Measurements from ENCODE around the gene NXPH3. TPM values are rescaled to one million over a fixed set of nuclear protein-coding genes. Genes with fewer than 3 reads are reported as not detected.
"Not testable (repeated sequence)": the region's sequence is repeated elsewhere in the genome, so short reads cannot be mapped to it uniquely, and the experiment has no call there.

Gene NXPH3
- total RNA-seq, 2 experiments from 2014 or later, result 0.09 TPM

- Mint-ChIP-seq H3K27ac (no peak overlapping the region), H3K36me3 (ENCODE audit: low read depth) (no peaks in the 10 kb centered on the region), H3K4me1 (peaks cover 8% of the 10 kb centered on the region), H3K9me3 (ENCODE audit: low read depth) (no peaks in the 10 kb centered on the region), H3K27me3 (peaks cover 3% of the 10 kb centered on the region), H3K4me3 (no peak overlapping the region)
- ATAC-seq (peak; percentile 96), DNase-seq (peak; percentile 92)
- ChIA-PET POLR2A (interaction anchor here (0.6 kb wide), 2 partner anchors 142 to 143 kb away, joined by 3 to 5 read pairs; partner anchors contain the start of gene PHB1), CTCF (interaction anchor here (0.6 to 4.9 kb wide), 62 partner anchors 9 to 440 kb away, joined by 3 to 134 read pairs (median 4); partner anchors contain the start of genes DLX3, NGFR, NXPH3 and PHB1)
- intact Hi-C loops (cut with DNase I, micrococcal nuclease), result loop anchor here (1.0 kb wide), 4 partner anchors 60 to 241 kb away; no protein-coding TSS in a partner anchor
These were observed 19.3 kb upstream of the NXPH3 start for GRCh38 chr17:49556223-49556943.

- DNase-seq (peak; percentile 60), ATAC-seq (peak; percentile 64)
- Mint-ChIP-seq H3K9me3 (ENCODE audit: low read depth) (no peaks in the 10 kb centered on the region), H3K4me3 (no peak overlapping the region), H3K27ac (no peak overlapping the region), H3K4me1 (peaks cover 8% of the 10 kb centered on the region), H3K36me3 (ENCODE audit: low read depth) (no peaks in the 10 kb centered on the region), H3K27me3 (peaks cover 3% of the 10 kb centered on the region)
- intact Hi-C loops (cut with DNase I, micrococcal nuclease), result no loop called here
- CTCF ChIA-PET, result interaction anchor here (0.5 to 4.9 kb wide), 51 partner anchors 8 to 537 kb away, joined by 3 to 134 read pairs (median 4); partner anchors contain the start of genes DLX3, NGFR, PHB1 and SLC35B1
- POLR2A ChIA-PET, result no interaction called here
These were observed 18.2 kb upstream of the NXPH3 start for GRCh38 chr17:49557312-49558024.

- Mint-ChIP-seq H3K4me3 (no peak overlapping the region), H3K27ac (no peak overlapping the region), H3K36me3 (ENCODE audit: low read depth) (no peaks in the 10 kb centered on the region), H3K9me3 (ENCODE audit: low read depth) (no peaks in the 10 kb centered on the region), H3K27me3 (peaks cover 7% of the 10 kb centered on the region), H3K4me1 (peaks cover 14% of the 10 kb centered on the region)
- no peak for ATAC-seq
- intact Hi-C loops (cut with DNase I, micrococcal nuclease), result no loop called here
- no peak for DNase-seq
- ChIA-PET CTCF (interaction anchor here (1.0 to 14.2 kb wide), 4 partner anchors 7 to 432 kb away, joined by 3 to 458 read pairs (median 13); partner anchors contain the start of gene SLC35B1), POLR2A (no interaction called here)
These were observed 11.0 kb upstream of the NXPH3 start for GRCh38 chr17:49564638-49565037.

GRCh38 chr17:49565948-49566491, 9.7 kb upstream of the NXPH3 start:
- Mint-ChIP-seq H3K9me3 (ENCODE audit: low read depth) (no peaks in the 10 kb centered on the region), H3K27ac (no peak overlapping the region), H3K4me1 (peaks cover 14% of the 10 kb centered on the region), H3K27me3 (peaks cover 10% of the 10 kb centered on the region), H3K4me3 (no peak overlapping the region), H3K36me3 (ENCODE audit: low read depth) (no peaks in the 10 kb centered on the region)
- ChIA-PET POLR2A (no interaction called here), CTCF (interaction anchor here (0.5 to 14.2 kb wide), 6 partner anchors 9 to 630 kb away, joined by 3 to 458 read pairs (median 5); partner anchors contain the start of gene SLC35B1)
- intact Hi-C loops (cut with DNase I, micrococcal nuclease), result loop anchor here in 1 of 2 experiments (2.0 kb wide), 1 partner anchor 287 kb away; no protein-coding TSS in a partner anchor
- ATAC-seq (peak; percentile 27), DNase-seq (peak; percentile 73)

GRCh38 chr17:49566668-49567071, 9.0 kb upstream of the NXPH3 start:
- peaks cover 16% of the 10 kb centered on the region for H3K27me3 Mint-ChIP-seq
- no peak for DNase-seq
- H3K9me3 Mint-ChIP-seq (ENCODE audit: low read depth), result no peaks in the 10 kb centered on the region
- CTCF ChIA-PET, result interaction anchor here (1.1 to 14.2 kb wide), 5 partner anchors 9 to 429 kb away, joined by 3 to 458 read pairs (median 5); partner anchors contain the start of gene SLC35B1
- H3K4me1 Mint-ChIP-seq, result peaks cover 14% of the 10 kb centered on the region
- POLR2A ChIA-PET, result no interaction called here
- no peak overlapping the region for H3K27ac Mint-ChIP-seq
- ATAC-seq, result no peak
- no peaks in the 10 kb centered on the region for H3K36me3 Mint-ChIP-seq (ENCODE audit: low read depth)
- intact Hi-C loops (cut with DNase I, micrococcal nuclease), result loop anchor here in 1 of 2 experiments (2.0 kb wide), 1 partner anchor 286 kb away; no protein-coding TSS in a partner anchor
- H3K4me3 Mint-ChIP-seq, result no peak overlapping the region

- ATAC-seq (no peak), DNase-seq (no peak)
- Mint-ChIP-seq H3K9me3 (ENCODE audit: low read depth) (no peaks in the 10 kb centered on the region), H3K4me1 (peaks cover 14% of the 10 kb centered on the region), H3K27ac (no peak overlapping the region), H3K36me3 (ENCODE audit: low read depth) (no peaks in the 10 kb centered on the region), H3K27me3 (peaks cover 19% of the 10 kb centered on the region), H3K4me3 (no peak overlapping the region)
- ChIA-PET CTCF (interaction anchor here (0.6 to 14.2 kb wide), 23 partner anchors 10 to 431 kb away, joined by 3 to 458 read pairs (median 4); partner anchors contain the start of genes FAM117A, KAT7 and SLC35B1), POLR2A (no interaction called here)
- intact Hi-C loops (cut with DNase I, micrococcal nuclease), result loop anchor here in 1 of 2 experiments (2.0 kb wide), 1 partner anchor 286 kb away; no protein-coding TSS in a partner anchor
These were observed 8.6 kb upstream of the NXPH3 start for GRCh38 chr17:49567104-49567521.

- Mint-ChIP-seq H3K9me3 (ENCODE audit: low read depth) (no peaks in the 10 kb centered on the region), H3K27ac (no peak overlapping the region), H3K27me3 (peaks cover 19% of the 10 kb centered on the region), H3K4me3 (peak overlapping the region; percentile 56), H3K4me1 (peaks cover 14% of the 10 kb centered on the region), H3K36me3 (ENCODE audit: low read depth) (no peaks in the 10 kb centered on the region)
- DNase-seq (peak; percentile 91), ATAC-seq (peak; percentile 49)
- POLR2A ChIA-PET, result interaction anchor here (0.6 to 0.9 kb wide), 2 partner anchors 128 to 140 kb away, joined by 4 read pairs; partner anchors contain the start of gene SLC35B1
- intact Hi-C loops (cut with DNase I, micrococcal nuclease), result loop anchor here (1.0 to 2.0 kb wide), 5 partner anchors 211 to 430 kb away; partner anchors contain the start of gene KAT7 (in 1 of the 2)
- CTCF ChIA-PET, result interaction anchor here (0.6 to 14.2 kb wide), 28 partner anchors 11 to 1133 kb away, joined by 3 to 458 read pairs (median 4); partner anchors contain the start of genes FAM117A, KAT7 and SLC35B1
These were observed 7.6 kb upstream of the NXPH3 start for GRCh38 chr17:49567871-49568694.

GRCh38 chr17:49568695-49569047, 7.0 kb upstream of the NXPH3 start:
- CTCF ChIA-PET, result interaction anchor here (0.6 to 14.2 kb wide), 12 partner anchors 10 to 1133 kb away, joined by 3 to 458 read pairs (median 6); partner anchors contain the start of genes FAM117A and SLC35B1
- not testable (repeated sequence) for H3K9me3 Mint-ChIP-seq (ENCODE audit: low read depth); H3K4me3 Mint-ChIP-seq; DNase-seq; H3K27ac Mint-ChIP-seq; ATAC-seq; H3K36me3 Mint-ChIP-seq (ENCODE audit: low read depth)
- POLR2A ChIA-PET, result interaction anchor here (0.9 kb wide), 1 partner anchor 128 kb away, joined by 4 read pairs; no protein-coding TSS in a partner anchor
- intact Hi-C loops (cut with DNase I, micrococcal nuclease), result loop anchor here (1.0 to 2.0 kb wide), 4 partner anchors 210 to 430 kb away; partner anchors contain the start of gene KAT7 (in 1 of the 2)
- Mint-ChIP-seq H3K4me1 (peaks cover 14% of the 10 kb centered on the region), H3K27me3 (peaks cover 25% of the 10 kb centered on the region)

- ChIA-PET CTCF (interaction anchor here (0.6 to 14.2 kb wide), 29 partner anchors 8 to 427 kb away, joined by 3 to 458 read pairs (median 4); partner anchors contain the start of genes FAM117A, KAT7, PHB1 and SLC35B1), POLR2A (interaction anchor here (0.6 to 1.0 kb wide), 3 partner anchors 98 to 125 kb away, joined by 3 to 8 read pairs (median 3); no protein-coding TSS in a partner anchor)
- H3K4me1 Mint-ChIP-seq, result peaks cover 12% of the 10 kb centered on the region
- peak overlapping the region; percentile 11 for H3K4me3 Mint-ChIP-seq
- H3K9me3 Mint-ChIP-seq (ENCODE audit: low read depth), result no peaks in the 10 kb centered on the region
- ATAC-seq (no peak), DNase-seq (no peak)
- H3K36me3 Mint-ChIP-seq (ENCODE audit: low read depth), result no peaks in the 10 kb centered on the region
- intact Hi-C loops (cut with DNase I, micrococcal nuclease), result loop anchor here (1.0 kb wide), 4 partner anchors 125 to 281 kb away; partner anchors contain the start of gene KAT7 (in 1 of the 2)
- H3K27me3 Mint-ChIP-seq, result peaks cover 32% of the 10 kb centered on the region
- H3K27ac Mint-ChIP-seq, result no peak overlapping the region
These were observed 5.0 kb upstream of the NXPH3 start for GRCh38 chr17:49570540-49571242.
